Hepatocyte (in vitro differentiated cells): ENCODE measurements around the gene DGKI.

Source experiments
- CTCF ChIP-seq: fragments of 200-600 bp; sonication (generic); IDR thresholded peaks from 2 replicates; pipeline ENCODE4 v1.5.1; 2016; ENCODE audit warnings: antibody characterized with exemption, mild to moderate bottlenecking; ENCODE audit not compliant: poor library complexity
- EZH2 ChIP-seq: fragments of 200-600 bp; sonication (generic); IDR thresholded peaks from 2 replicates; pipeline ENCODE4 v1.6.1; 2016; ENCODE audit warnings: antibody characterized with exemption, mild to moderate bottlenecking, borderline replicate concordance

- no peak for TF ChIP-seq CTCF
- no peak for TF ChIP-seq EZH2
Measured at GRCh38 chr7:137443616-137444015, 403.2 kb downstream of the DGKI start.
